Measurements from ENCODE around the gene NOC3L.
A peak's percentile ranks its signal among the peaks of the same experiment; 100 is the strongest.
"Not testable (repeated sequence)": the region's sequence is repeated elsewhere in the genome, so short reads cannot be mapped to it uniquely, and the experiment has no call there.

The NOC3L gene

DNA sequence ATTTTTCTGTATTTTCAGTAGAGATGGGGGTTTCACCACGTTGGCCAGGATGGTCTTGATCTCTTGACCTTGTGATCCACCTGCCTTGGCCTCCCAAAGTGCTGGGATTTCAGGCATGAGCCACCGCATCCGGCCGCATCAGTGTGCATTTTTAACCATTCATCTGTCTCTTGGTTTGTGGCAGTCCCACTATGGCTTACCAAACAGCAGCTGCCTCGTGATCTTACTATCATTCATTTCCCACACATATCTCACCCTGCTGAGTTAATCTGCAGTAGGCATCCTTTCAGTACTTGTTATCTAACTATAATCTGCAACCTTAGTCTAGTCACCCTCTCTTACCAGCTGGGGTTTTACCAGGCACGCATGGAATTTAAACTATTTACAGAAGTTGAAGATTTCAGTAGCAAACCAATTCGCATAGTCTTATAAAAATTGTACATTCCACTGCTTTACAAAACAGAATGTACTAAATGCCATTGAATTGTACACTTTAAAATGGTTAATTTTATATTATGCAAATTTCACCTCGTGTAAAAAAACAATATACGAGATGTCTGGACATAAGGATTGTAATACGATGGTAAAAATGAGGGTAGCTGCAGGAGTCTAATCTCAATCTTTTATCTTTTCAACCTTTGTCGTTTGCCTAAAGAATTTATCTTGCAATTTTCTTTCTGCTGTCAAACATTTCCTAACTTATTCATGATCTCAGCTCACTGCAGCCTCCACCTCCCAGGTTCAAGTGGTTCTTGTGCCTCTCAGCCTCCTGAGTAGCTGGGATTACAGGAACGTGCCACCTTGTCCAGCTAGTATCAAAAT, 35.0 kb upstream of the NOC3L start:
- Histone ChIP-seq H3K9ac (ENCODE audit: low read depth, low read length) (no peak overlapping the region), H3K27me3 (ENCODE audit: control insufficient read depth, insufficient read depth, low read length) (no peaks in the 10 kb centered on the region), H3K4me3 (ENCODE audit: low read depth, low read length) (no peak overlapping the region), H3K4me1 (ENCODE audit: control insufficient read depth, insufficient read depth, low read length) (no peaks in the 10 kb centered on the region), H3K36me3 (ENCODE audit: control insufficient read depth, insufficient read depth, low read length) (no peaks in the 10 kb centered on the region), H3K9me3 (ENCODE audit: control insufficient read depth, insufficient read depth, low read length) (no peaks in the 10 kb centered on the region)

DNA sequence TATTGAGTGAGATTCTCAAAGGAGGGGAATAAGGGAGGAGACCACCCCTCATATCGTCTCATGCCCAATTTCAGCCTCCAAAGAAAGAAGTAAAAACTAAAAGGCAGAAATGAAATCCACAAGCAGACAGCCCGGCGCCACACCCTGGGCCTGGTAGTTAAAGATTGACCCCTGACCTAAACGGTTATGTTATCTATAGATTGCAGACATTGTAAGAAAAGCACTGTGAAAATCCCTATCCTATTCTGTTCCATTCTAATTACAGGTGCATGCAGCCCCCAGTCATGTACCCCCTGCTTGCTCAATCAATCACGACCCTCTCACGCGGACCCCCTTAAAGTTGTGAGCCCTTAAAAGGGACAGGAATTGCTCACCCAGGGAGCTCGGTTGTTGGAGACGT, 29.4 kb upstream of the NOC3L start:
- not testable (repeated sequence) for H3K27me3 ChIP-seq (ENCODE audit: control insufficient read depth, insufficient read depth, low read length); H3K9me3 ChIP-seq (ENCODE audit: control insufficient read depth, insufficient read depth, low read length); H3K4me3 ChIP-seq (ENCODE audit: low read depth, low read length); H3K36me3 ChIP-seq (ENCODE audit: control insufficient read depth, insufficient read depth, low read length); H3K9ac ChIP-seq (ENCODE audit: low read depth, low read length); H3K4me1 ChIP-seq (ENCODE audit: control insufficient read depth, insufficient read depth, low read length)

DNA sequence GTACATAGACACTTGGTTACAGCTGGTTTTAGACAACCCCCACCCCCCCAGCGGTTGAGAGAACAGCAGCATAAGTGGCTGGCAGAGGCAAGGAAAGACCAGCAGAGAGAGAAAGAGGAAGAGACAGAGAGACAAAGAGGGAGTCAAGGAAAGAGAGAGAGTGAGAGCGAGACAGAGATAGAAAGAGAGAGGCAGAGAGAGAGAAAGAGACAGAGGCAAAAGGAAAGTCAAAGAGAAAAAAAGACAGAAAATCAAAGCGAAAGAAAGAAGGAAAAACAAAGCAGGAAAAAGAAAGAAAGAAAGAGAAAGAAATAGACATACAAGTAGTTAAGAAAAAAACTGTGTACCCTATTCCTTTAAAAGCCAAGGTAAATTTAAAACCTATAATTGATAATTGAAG, 23.0 kb upstream of the NOC3L start:
- not testable (repeated sequence) for H3K4me1 ChIP-seq (ENCODE audit: control insufficient read depth, insufficient read depth, low read length); H3K4me3 ChIP-seq (ENCODE audit: low read depth, low read length); H3K27me3 ChIP-seq (ENCODE audit: control insufficient read depth, insufficient read depth, low read length); H3K9me3 ChIP-seq (ENCODE audit: control insufficient read depth, insufficient read depth, low read length); H3K9ac ChIP-seq (ENCODE audit: low read depth, low read length); H3K36me3 ChIP-seq (ENCODE audit: control insufficient read depth, insufficient read depth, low read length)

DNA sequence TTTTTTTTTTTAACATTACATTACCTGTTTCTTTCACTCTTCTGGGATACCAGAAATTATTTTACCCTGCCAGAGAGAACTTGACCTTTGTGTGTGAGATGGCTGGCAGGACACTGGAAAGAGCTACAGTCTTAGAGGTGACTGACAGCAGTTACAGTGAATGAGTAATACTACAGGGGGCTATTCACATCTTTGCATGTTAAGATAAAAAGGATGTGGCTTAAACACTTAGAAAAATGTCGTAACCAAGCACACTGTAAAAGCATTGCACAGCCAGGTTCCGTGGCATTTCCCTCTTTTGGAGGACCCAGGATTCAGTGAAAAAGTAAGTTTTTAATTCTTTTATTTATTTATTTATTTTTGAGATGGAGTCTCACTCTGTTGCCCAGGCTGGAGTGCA, 20.8 kb upstream of the NOC3L start:
- Histone ChIP-seq H3K27me3 (ENCODE audit: control insufficient read depth, insufficient read depth, low read length) (no peaks in the 10 kb centered on the region), H3K4me1 (ENCODE audit: control insufficient read depth, insufficient read depth, low read length) (no peaks in the 10 kb centered on the region), H3K36me3 (ENCODE audit: control insufficient read depth, insufficient read depth, low read length) (no peaks in the 10 kb centered on the region), H3K9ac (ENCODE audit: low read depth, low read length) (no peak overlapping the region), H3K4me3 (ENCODE audit: low read depth, low read length) (no peak overlapping the region), H3K9me3 (ENCODE audit: control insufficient read depth, insufficient read depth, low read length) (no peaks in the 10 kb centered on the region)

- Histone ChIP-seq H3K9ac (ENCODE audit: low read depth, low read length) (no peak overlapping the region), H3K9me3 (ENCODE audit: control insufficient read depth, insufficient read depth, low read length) (no peaks in the 10 kb centered on the region), H3K27me3 (ENCODE audit: control insufficient read depth, insufficient read depth, low read length) (no peaks in the 10 kb centered on the region), H3K4me3 (ENCODE audit: low read depth, low read length) (no peak overlapping the region), H3K4me1 (ENCODE audit: control insufficient read depth, insufficient read depth, low read length) (no peaks in the 10 kb centered on the region), H3K36me3 (ENCODE audit: control insufficient read depth, insufficient read depth, low read length) (no peaks in the 10 kb centered on the region)
Observed at GRCh38 chr10:94376865-94377264, 14.1 kb upstream of the NOC3L start.

GRCh38 chr10:94375374-94375773, 12.6 kb upstream of the NOC3L start:
- Histone ChIP-seq H3K9ac (ENCODE audit: low read depth, low read length) (no peak overlapping the region), H3K4me1 (ENCODE audit: control insufficient read depth, insufficient read depth, low read length) (no peaks in the 10 kb centered on the region), H3K4me3 (ENCODE audit: low read depth, low read length) (no peak overlapping the region), H3K36me3 (ENCODE audit: control insufficient read depth, insufficient read depth, low read length) (no peaks in the 10 kb centered on the region), H3K9me3 (ENCODE audit: control insufficient read depth, insufficient read depth, low read length) (no peaks in the 10 kb centered on the region), H3K27me3 (ENCODE audit: control insufficient read depth, insufficient read depth, low read length) (no peaks in the 10 kb centered on the region)

- Histone ChIP-seq H3K27me3 (ENCODE audit: control insufficient read depth, insufficient read depth, low read length) (peaks cover 5% of the 10 kb centered on the region), H3K9ac (ENCODE audit: low read depth, low read length) (no peak overlapping the region), H3K4me3 (ENCODE audit: low read depth, low read length) (no peak overlapping the region), H3K9me3 (ENCODE audit: control insufficient read depth, insufficient read depth, low read length) (no peaks in the 10 kb centered on the region), H3K36me3 (ENCODE audit: control insufficient read depth, insufficient read depth, low read length) (no peaks in the 10 kb centered on the region), H3K4me1 (ENCODE audit: control insufficient read depth, insufficient read depth, low read length) (no peaks in the 10 kb centered on the region)
Observed at GRCh38 chr10:94370501-94370900, 7.8 kb upstream of the NOC3L start.

- no peaks in the 10 kb centered on the region for H3K36me3 ChIP-seq (ENCODE audit: control insufficient read depth, insufficient read depth, low read length)
- no peaks in the 10 kb centered on the region for H3K4me1 ChIP-seq (ENCODE audit: control insufficient read depth, insufficient read depth, low read length)
- peaks cover 21% of the 10 kb centered on the region for H3K27me3 ChIP-seq (ENCODE audit: control insufficient read depth, insufficient read depth, low read length)
- H3K9ac ChIP-seq (ENCODE audit: low read depth, low read length) = no peak overlapping the region
- no peak overlapping the region for H3K4me3 ChIP-seq (ENCODE audit: low read depth, low read length)
- H3K9me3 ChIP-seq (ENCODE audit: control insufficient read depth, insufficient read depth, low read length) = no peaks in the 10 kb centered on the region
Observed at GRCh38 chr10:94366382-94366781, 3.6 kb upstream of the NOC3L start.

DNA sequence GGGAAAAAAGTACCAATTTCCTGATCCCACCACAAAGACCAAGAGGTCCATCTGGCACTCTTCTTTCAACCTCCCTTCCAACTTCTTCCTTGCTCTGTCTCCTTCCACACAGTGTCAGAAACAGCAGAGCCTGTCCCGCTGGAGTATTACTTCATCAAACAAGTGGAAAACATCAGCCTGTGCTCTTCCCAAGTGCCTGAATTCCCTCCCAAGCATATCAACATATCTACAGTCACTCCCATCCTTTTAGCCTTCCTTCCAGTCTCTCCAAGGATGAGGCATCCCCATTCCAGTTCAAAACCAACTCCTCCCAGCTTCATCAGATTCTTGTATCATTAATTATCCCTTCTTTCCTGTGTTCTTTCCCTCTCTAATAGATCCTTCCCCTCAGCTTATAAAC, 1.7 kb upstream of the NOC3L start:
- Histone ChIP-seq H3K9ac (ENCODE audit: low read depth, low read length) (no peak overlapping the region), H3K36me3 (ENCODE audit: control insufficient read depth, insufficient read depth, low read length) (no peaks in the 10 kb centered on the region), H3K27me3 (ENCODE audit: control insufficient read depth, insufficient read depth, low read length) (peaks cover 21% of the 10 kb centered on the region), H3K4me1 (ENCODE audit: control insufficient read depth, insufficient read depth, low read length) (no peaks in the 10 kb centered on the region), H3K4me3 (ENCODE audit: low read depth, low read length) (no peak overlapping the region), H3K9me3 (ENCODE audit: control insufficient read depth, insufficient read depth, low read length) (no peaks in the 10 kb centered on the region)

DNA sequence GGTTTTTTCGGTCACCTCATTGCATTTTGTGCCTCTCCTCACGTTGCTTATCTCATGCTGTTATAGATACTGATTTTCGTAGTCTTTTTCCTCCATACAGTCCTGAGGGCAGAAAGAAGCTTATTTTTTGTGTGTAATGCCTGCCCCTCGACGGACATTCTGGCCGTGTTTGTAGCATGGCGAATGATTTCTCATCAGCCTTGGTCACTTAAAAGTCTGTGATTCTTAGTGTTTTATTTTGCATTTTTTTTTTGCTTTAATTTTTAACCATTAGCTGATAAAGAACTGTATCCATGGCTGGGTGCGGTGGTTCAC, 469 bp upstream of the NOC3L start:
- Histone ChIP-seq H3K27me3 (ENCODE audit: control insufficient read depth, insufficient read depth, low read length) (peaks cover 21% of the 10 kb centered on the region), H3K9ac (ENCODE audit: low read depth, low read length) (no peak overlapping the region), H3K4me3 (ENCODE audit: low read depth, low read length) (peak overlapping the region; percentile 91), H3K36me3 (ENCODE audit: control insufficient read depth, insufficient read depth, low read length) (no peaks in the 10 kb centered on the region), H3K4me1 (ENCODE audit: control insufficient read depth, insufficient read depth, low read length) (no peaks in the 10 kb centered on the region), H3K9me3 (ENCODE audit: control insufficient read depth, insufficient read depth, low read length) (no peaks in the 10 kb centered on the region)

- Histone ChIP-seq H3K27me3 (ENCODE audit: control insufficient read depth, insufficient read depth, low read length) (peaks cover 21% of the 10 kb centered on the region), H3K9ac (ENCODE audit: low read depth, low read length) (no peak overlapping the region)
Observed at GRCh38 chr10:94361171-94361794, 1.5 kb downstream of the NOC3L start.

GRCh38 chr10:94358480-94358879, 4.3 kb downstream of the NOC3L start:
- H3K4me3 ChIP-seq (ENCODE audit: low read depth, low read length) = no peak overlapping the region
- H3K27me3 ChIP-seq (ENCODE audit: control insufficient read depth, insufficient read depth, low read length) = peaks cover 4% of the 10 kb centered on the region
- H3K36me3 ChIP-seq (ENCODE audit: control insufficient read depth, insufficient read depth, low read length) = peaks cover 2% of the 10 kb centered on the region
- H3K9ac ChIP-seq (ENCODE audit: low read depth, low read length) = no peak overlapping the region
- H3K4me1 ChIP-seq (ENCODE audit: control insufficient read depth, insufficient read depth, low read length) = no peaks in the 10 kb centered on the region
- no peaks in the 10 kb centered on the region for H3K9me3 ChIP-seq (ENCODE audit: control insufficient read depth, insufficient read depth, low read length)

More at GRCh38 chr10:94361171-94361794, 1.5 kb downstream of the NOC3L start:
- H3K4me1 ChIP-seq (ENCODE audit: control insufficient read depth, insufficient read depth, low read length) = no peaks in the 10 kb centered on the region
- no peaks in the 10 kb centered on the region for H3K9me3 ChIP-seq (ENCODE audit: control insufficient read depth, insufficient read depth, low read length)
- peak overlapping the region; percentile 91 for H3K4me3 ChIP-seq (ENCODE audit: low read depth, low read length)
- no peaks in the 10 kb centered on the region for H3K36me3 ChIP-seq (ENCODE audit: control insufficient read depth, insufficient read depth, low read length)

Measured in iPS-15b (cell line).